EH (cell line): Measurements from ENCODE around the gene QRFP.
"Not testable (repeated sequence)": the region's sequence is repeated elsewhere in the genome, so short reads cannot be mapped to it uniquely, and the experiment has no call there.

Experiments
- DNase-seq: peaks from one replicate; pipeline ENCODE4 v3.0.0-alpha.2; 2015; ENCODE audit warnings: low read depth

Gene QRFP

DNA sequence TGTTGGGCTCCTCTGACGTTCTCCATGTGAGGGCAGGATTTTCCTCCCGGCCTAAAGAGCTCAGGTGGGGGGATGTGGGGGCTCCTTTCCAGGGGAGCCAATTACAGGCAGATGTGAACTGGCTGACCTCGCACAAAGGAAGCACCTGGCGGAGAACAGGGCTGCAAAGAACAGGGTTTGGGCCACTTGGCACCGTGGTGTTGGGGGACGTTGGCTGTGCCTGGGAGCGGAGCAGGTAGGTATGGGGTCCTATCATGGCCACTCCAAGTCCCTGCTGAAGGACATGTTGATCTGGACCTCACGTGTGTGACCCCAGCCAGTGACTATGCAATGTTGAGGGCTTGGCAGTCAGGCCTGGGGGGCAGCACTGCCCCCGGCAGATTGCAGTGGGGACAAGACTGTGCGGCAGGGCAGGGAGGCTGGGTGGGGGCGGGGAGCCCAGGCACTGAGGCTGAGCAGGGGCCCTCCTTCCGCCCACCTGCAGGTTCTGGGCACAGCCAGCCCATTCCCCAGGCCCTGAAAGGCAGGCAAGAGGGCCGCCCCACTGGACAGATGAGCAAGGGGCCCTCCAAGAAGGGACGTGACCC lies 23.0 kb upstream of the QRFP start:
- no peak for DNase-seq

- DNase-seq, result no peak
Observed at GRCh38 chr9:130918826-130919558, 22.4 kb upstream of the QRFP start.

GRCh38 chr9:130918101-130918825 lies 21.7 kb upstream of the QRFP start:
- no peak for DNase-seq

DNA sequence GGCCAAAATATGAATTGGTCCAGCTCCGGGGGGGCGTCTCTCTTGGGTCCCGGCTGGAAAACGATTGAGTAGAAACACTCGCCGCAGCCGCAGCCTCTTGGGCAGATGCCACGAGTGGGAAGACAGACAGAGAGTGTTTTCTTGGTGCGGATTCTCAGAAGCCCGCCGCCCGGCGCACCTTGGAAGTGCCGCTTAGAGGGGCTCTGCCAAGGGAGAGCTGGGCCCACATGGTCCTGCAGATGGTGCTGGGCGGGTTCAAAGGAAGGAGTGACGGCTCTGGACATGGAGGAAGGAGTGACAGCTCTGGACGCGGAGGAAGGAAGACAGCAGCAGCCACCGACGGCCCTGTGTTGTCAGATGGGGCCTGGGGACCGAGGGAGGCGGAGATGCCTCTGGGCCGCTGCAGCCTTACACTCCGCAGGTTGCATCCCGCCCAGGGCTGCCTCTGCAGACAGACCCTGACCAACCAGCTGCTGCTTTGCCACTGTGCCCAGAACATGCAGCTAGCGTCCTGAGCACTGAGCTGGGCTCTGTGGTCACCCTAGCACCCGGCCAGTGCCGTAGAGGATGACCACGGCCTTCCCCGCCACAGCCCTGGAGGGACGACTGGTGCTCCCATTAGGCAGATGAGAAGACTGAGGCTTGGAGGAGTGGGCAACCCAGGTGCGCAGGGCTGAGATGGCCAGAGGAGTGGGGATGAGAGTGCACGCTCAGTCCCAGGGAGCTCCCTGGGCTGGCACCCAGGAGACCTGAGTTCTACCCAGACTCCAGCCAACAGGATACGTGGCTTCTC lies 20.8 kb upstream of the QRFP start:
- no peak for DNase-seq

DNA sequence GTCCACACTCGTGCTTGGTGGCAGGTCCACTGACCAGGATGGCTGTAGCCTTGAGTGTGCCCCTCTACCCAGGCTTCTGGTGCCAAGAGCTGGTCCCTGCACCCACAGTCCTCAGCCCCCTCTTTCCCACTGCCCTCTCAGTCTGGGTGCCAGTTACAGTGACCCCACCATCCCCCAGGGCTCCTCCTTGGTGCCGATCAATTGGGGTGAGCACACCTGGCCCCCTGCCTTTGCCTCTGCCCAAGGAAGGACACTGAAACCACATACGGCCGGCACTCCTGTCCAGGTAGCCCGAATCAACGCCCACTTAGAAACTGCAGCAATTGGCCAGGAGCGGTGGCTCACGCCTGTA lies 18.5 kb upstream of the QRFP start:
- DNase-seq, result no peak

- DNase-seq, result no peak
Observed at GRCh38 chr9:130914417-130915095, 17.9 kb upstream of the QRFP start.

GRCh38 chr9:130913599-130914416 lies 17.2 kb upstream of the QRFP start:
- no peak for DNase-seq

GRCh38 chr9:130912932-130913598 lies 16.5 kb upstream of the QRFP start:
- peak; percentile 92 for DNase-seq

GRCh38 chr9:130911254-130912049 lies 14.8 kb upstream of the QRFP start:
- no peak for DNase-seq

GRCh38 chr9:130910670-130911069 lies 14.1 kb upstream of the QRFP start:
- not testable (repeated sequence) for DNase-seq

DNA sequence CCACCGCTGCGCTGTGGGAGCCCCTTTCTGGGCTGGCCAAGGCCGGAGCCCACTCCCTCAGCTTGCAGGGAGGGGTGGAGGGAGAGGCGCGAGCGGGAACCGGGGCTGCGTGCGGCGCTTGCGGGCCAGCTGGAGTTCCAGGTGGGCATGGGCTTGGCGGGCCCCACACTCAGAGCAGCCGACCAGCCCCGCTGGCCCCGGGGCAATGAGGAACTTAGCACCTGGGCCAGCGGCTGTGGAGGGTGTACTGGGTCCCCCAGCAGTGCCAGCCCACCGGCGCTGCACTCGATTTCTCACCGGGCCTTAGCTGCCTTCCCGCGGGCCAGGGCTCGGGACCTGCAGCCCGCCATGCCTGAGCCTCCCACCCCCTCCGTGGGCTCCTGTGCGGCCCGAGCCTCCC lies 13.4 kb upstream of the QRFP start:
- not testable (repeated sequence) for DNase-seq

GRCh38 chr9:130908878-130909355 lies 12.3 kb upstream of the QRFP start:
- DNase-seq, result no peak

DNA sequence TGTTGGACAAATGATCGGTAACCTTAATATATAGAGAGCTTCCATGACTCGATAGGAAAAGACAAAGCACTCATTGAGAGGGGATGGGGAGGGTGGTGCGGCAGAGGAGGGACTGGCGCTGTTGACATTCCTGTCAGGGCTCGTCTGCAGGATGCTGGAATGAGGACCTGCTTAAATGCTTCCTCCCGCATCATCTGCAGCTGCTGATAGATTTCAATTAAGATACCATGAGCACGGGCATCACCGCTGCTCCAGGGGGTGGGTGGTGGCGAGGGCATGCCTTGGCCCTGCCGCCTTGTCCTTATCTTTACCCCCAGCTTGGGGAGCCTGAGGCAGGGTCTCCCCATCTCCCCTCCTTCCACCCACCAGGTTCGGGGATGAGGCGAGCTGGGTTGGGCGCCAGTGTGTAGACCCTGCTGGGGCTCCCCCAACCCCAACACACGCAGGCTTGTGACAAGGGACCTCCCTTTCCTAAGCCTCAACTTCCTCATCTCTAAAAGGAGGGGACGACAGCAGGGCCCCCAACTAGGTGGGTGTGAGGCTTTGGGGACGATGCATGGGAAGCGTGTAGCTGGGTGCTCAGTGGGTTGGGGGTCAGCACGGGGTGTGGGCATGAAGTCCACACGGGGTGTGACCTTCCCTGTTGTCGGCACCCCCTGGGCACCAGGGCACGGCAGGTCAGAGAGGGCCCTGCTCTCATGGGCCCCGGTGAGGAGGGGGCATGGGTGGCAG lies 11.7 kb upstream of the QRFP start:
- DNase-seq, result no peak

GRCh38 chr9:130906735-130907416 lies 10.3 kb upstream of the QRFP start:
- no peak for DNase-seq

DNA sequence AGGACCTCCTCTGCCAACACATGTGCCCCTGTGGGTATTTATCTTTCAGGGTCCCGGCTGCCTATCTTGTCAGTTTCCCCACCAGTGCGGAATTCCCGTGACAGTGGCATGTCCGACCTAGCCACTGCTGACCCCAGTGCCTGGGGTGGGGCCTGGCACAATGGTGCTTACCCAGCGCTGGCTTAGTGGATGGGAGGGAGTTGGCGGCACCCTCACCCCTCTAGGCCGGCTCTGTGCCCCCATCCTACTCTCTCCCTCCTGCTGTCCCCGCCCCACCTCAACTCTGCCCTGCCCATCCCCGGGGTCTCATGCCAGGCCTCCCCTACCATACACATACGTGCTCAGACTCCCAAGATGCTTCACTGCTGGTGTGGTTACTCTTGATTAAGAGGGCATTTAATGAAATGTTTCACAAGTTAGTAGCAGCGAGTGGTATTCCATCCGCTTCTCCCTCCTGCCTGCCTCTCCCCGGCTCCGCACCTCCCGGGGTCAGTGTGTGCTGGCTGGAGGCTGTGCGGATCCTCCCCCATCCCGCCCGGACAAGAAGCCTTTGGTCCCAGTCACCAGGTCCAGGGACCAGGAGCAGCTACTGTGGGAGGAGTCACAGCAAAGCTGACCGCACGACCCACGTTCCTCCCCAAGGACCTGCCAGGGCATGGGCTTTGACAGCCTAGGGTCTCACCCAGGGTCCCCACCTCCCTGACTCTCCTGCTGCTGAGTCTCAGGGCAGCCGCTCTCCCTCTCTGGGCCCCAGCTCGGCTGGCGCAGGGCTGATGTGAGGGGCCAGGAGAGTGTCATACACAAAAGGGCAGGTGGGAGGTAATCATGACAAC lies 9.5 kb upstream of the QRFP start:
- no peak for DNase-seq

- DNase-seq, result no peak
Observed at GRCh38 chr9:130905125-130905901, 8.7 kb upstream of the QRFP start.
